ENCODE measurements around the gene IDE. TPM values are rescaled to one million over a fixed set of nuclear protein-coding genes. Genes with fewer than 3 reads are reported as not detected.

IDE gene
- total and polyA plus RNA-seq, 2 donors (not counting 3 experiments of a cell fraction or from before 2014, with no cell fraction given): 10.7 to 52.6 TPM

DNA sequence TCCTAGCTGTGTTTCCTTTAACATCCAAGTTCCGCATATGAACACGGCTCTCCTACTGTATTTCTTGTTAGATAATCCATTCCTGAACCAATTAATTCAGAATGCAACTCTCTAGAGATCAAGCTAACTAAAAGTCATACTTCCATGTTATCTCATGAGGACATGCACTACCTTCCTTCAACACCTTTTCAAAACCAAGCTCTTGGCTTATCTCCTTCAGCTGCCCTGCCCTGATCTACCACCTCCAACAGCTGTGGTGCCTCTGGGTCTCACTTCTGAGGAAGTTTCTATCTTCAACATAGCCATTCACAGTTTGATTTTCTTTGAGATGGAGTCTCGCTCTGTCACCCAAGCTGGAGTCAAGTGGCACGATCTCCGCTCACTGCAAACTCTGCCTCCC is 109.5 kb downstream of the IDE start:
- FAIRE-seq (no peak), DNase-seq (ENCODE audit: low read depth, low spot score) (no peak)
- Histone ChIP-seq H3K9me3 (replicated peaks; ENCODE audit: control insufficient read depth, insufficient read depth, low read length) (no peaks in the 10 kb centered on the region), H3K4me2 (ENCODE audit: insufficient read depth, low read length) (no peak overlapping the region), H2AFZ (ENCODE audit: low read depth, low read length) (no peak overlapping the region), H3K79me2 (ENCODE audit: control insufficient read depth, insufficient read depth, low read length) (no peaks in the 10 kb centered on the region), H3K27me3 (ENCODE audit: control insufficient read depth in 2 of 2, insufficient read depth in 2 of 2, low read length in 2 of 2) (no peaks in the 10 kb centered on the region), H3K27ac (ENCODE audit: insufficient read depth, low read depth, low read length) (no peak overlapping the region), H3K9me1 (replicated peaks; ENCODE audit: control insufficient read depth, extremely low read depth, insufficient read depth, low read length) (no peaks in the 10 kb centered on the region), H3K36me3 (ENCODE audit: control insufficient read depth in 2 of 2, extremely low read depth in 1 of 2, insufficient read depth in 2 of 2, low read length in 2 of 2) (peaks cover 16 to 25% of the 10 kb centered on the region in 2 experiments), H4K20me1 (replicated peaks; ENCODE audit: control insufficient read depth, extremely low read depth, insufficient read depth, low read length) (no peaks in the 10 kb centered on the region), H3K4me1 (ENCODE audit: control insufficient read depth, extremely low read depth, insufficient read depth, low read length) (no peaks in the 10 kb centered on the region), H3K9ac (replicated peaks; ENCODE audit: extremely low read depth, insufficient read depth, low read length) (no peak overlapping the region), H3K4me3 (replicated peaks in 1 of 3; ENCODE audit: insufficient read depth in 1 of 3, low read depth in 1 of 3, low read length in 3 of 3) (no peak overlapping the region)
- dilution Hi-C loops (cut with MboI; ENCODE audit: extremely low pct_ligation_motif_present, low sequenced_read_pairs): no loop called here
- POLR2A ChIA-PET: interaction anchor here (1.0 kb wide), 1 partner anchor 14 kb away, joined by 7 read pairs; no protein-coding TSS in a partner anchor
- CTCF ChIA-PET: interaction anchor here (1.9 kb wide), 1 partner anchor 8 kb away, joined by 5 read pairs; no protein-coding TSS in a partner anchor
- TF ChIP-seq JUN (IDR thresholded peaks at IDR 0.05; ENCODE audit: borderline replicate concordance, insufficient read depth, insufficient read length, low read depth) (no peak), MYC (IDR thresholded peaks at IDR 0.05; ENCODE audit: low read depth, low read length) (no peak), POLR2A (IDR thresholded peaks at IDR 0.05; ENCODE audit: low read depth, low read length) (no peak), FOS (IDR thresholded peaks at IDR 0.05; ENCODE audit: borderline replicate concordance, insufficient read depth, low read length) (no peak), EZH2 (IDR thresholded peaks at IDR 0.05; ENCODE audit: borderline replicate concordance, low read depth, low read length, severe bottlenecking) (no peak), POLR2AphosphoS5 (IDR thresholded peaks at IDR 0.05; ENCODE audit: insufficient read depth, low read depth, low read length) (no peak), GATA2 (IDR thresholded peaks at IDR 0.05; ENCODE audit: insufficient read depth, insufficient read length, low read depth, low read length) (no peak)
- TF ChIP-seq, protein P1, sequence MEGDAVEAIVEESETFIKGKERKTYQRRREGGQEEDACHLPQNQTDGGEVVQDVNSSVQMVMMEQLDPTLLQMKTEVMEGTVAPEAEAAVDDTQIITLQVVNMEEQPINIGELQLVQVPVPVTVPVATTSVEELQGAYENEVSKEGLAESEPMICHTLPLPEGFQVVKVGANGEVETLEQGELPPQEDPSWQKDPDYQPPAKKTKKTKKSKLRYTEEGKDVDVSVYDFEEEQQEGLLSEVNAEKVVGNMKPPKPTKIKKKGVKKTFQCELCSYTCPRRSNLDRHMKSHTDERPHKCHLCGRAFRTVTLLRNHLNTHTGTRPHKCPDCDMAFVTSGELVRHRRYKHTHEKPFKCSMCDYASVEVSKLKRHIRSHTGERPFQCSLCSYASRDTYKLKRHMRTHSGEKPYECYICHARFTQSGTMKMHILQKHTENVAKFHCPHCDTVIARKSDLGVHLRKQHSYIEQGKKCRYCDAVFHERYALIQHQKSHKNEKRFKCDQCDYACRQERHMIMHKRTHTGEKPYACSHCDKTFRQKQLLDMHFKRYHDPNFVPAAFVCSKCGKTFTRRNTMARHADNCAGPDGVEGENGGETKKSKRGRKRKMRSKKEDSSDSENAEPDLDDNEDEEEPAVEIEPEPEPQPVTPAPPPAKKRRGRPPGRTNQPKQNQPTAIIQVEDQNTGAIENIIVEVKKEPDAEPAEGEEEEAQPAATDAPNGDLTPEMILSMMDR (IDR thresholded peaks at IDR 0.05; ENCODE audit: extremely low read depth in 1 of 2, insufficient read depth in 1 of 2, low read depth in 1 of 2, low read length in 2 of 2): no peak
- TF ChIP-seq, protein P2, sequence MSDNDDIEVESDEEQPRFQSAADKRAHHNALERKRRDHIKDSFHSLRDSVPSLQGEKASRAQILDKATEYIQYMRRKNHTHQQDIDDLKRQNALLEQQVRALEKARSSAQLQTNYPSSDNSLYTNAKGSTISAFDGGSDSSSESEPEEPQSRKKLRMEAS (IDR thresholded peaks at IDR 0.05; ENCODE audit: insufficient read depth, insufficient read length): no peak
- intact Hi-C loops (cut with micrococcal nuclease): no loop called here
- no TSS peak for BruUV-seq (replicated peaks)
